Lung (tissue), 12 donors: ENCODE results near the gene RSBN1. TPM values are rescaled to one million over a fixed set of nuclear protein-coding genes. Genes with fewer than 3 reads are reported as not detected.
A peak's percentile ranks its signal among the peaks of the same experiment; 100 is the strongest.

Experiments used
- ATAC-seq: fragments of 200-7000 bp; cut with Tn5 transposase; one replicate; pipeline ENCODE4 v1.9.1; 2020; ENCODE audit warnings: moderate number of reproducible peaks; ENCODE audit not compliant: insufficient read depth, low FRiP score
- DNase-seq, 3 donors: peaks; one replicate each; pipeline ENCODE4 v3.0.0-alpha.2; 2013 to 2017
- H3K27ac ChIP-seq, 2 donors: one replicate each; pipeline ENCODE4 v1.5.1; 2013; ENCODE audit warnings: mild to moderate bottlenecking in 2 of 2, moderate library complexity in 2 of 2, control low read depth in 1 of 2, inconsistent platforms in 1 of 2, low read depth in 1 of 2, low read length in 1 of 2
- H3K27me3 ChIP-seq, 3 donors: one replicate each; pipeline ENCODE4 v1.5.1; 2013; ENCODE audit warnings: low read length in 2 of 3; ENCODE audit not compliant: control insufficient read depth in 3 of 3, insufficient read depth in 3 of 3
- H3K36me3 ChIP-seq, 4 donors: one replicate each; pipeline ENCODE4 v1.5.1; 2013; ENCODE audit warnings: low read length in 4 of 4, mild to moderate bottlenecking in 1 of 4, moderate library complexity in 1 of 4; ENCODE audit not compliant: control insufficient read depth in 4 of 4, insufficient read depth in 4 of 4
- H3K4me1 ChIP-seq, 5 donors: one replicate each; pipeline ENCODE4 v1.5.1; 2013; ENCODE audit warnings: low read length in 5 of 5, mild to moderate bottlenecking in 2 of 5, moderate library complexity in 1 of 5; ENCODE audit not compliant: control insufficient read depth in 5 of 5, insufficient read depth in 5 of 5
- H3K4me3 ChIP-seq: one replicate; pipeline ENCODE4 v1.5.1; 2013; ENCODE audit warnings: mild to moderate bottlenecking, control low read depth, moderate library complexity
- H3K9ac ChIP-seq, 2 donors: one replicate each; pipeline ENCODE4 v1.5.1; 2013; ENCODE audit warnings: low read length in 2 of 2, control low read depth in 1 of 2; ENCODE audit not compliant: insufficient read depth in 1 of 2
- H3K9me3 ChIP-seq, 4 donors: one replicate each; pipeline ENCODE4 v1.5.1; 2013; ENCODE audit warnings: low read length in 3 of 4, mild to moderate bottlenecking in 1 of 4, moderate library complexity in 1 of 4; ENCODE audit not compliant: control insufficient read depth in 4 of 4, insufficient read depth in 3 of 4
- CTCF ChIP-seq: IDR thresholded peaks from 2 replicates; pipeline ENCODE4 v1.5.1; 2012; ENCODE audit warnings: mild to moderate bottlenecking; ENCODE audit errors: control extremely low read depth, extremely low read depth
- WGBS, 2 donors: extraction: QIAGEN DNeasy Blood & Tissue Kit; methylation state at CpG; one replicate each; pipeline ENCODE4 v1.1.7; 2013; 5-methylcytosine and 5-hydroxymethylcytosine counted together
- polyA plus RNA-seq, 2 donors: library from polyadenylated mRNA; stranded (reverse); fragments of 200-250 nt; gene quantifications; one replicate each; pipeline ENCODE4 v1.2.1, GENCODE V29; 2013
- total RNA-seq, 2 donors: library from RNA; depleted of rRNA in 1 of 2; stranded (reverse); fragments of >200 nt in 1 of 2; gene quantifications; one replicate each; pipeline ENCODE4 v1.2.1, GENCODE V29; 2014 to 2021
- donor health status: control.
- donor health status: control.
- donor health status: Bipolar disorder and iron deficiency.
- donor health status: healthy.
- donor health status: DM: yes; HTN: yes; CAD: no.

The RSBN1 gene
- total and polyA plus RNA-seq, 4 donors: 4.4 to 39.0 (median 12.5) TPM

- no peak overlapping the region for H3K9ac ChIP-seq
- peak overlapping the region in 1 of 2 donors; percentile 21 for H3K27ac ChIP-seq
- ATAC-seq (peak; percentile 84), DNase-seq (peak; percentile 12 to 85 (median 60))
- H3K27me3 ChIP-seq: no peaks in the 10 kb centered on the region
- WGBS, 2 donors: 80 to 92% methylated on average over 9 of the region's 9 CpGs
- H3K36me3 ChIP-seq: peaks cover 0 to 11% (median 7%) of the 10 kb centered on the region in 4 donors
- no peak overlapping the region for H3K4me3 ChIP-seq
- H3K4me1 ChIP-seq: peaks cover 0 to 31% (median 0%) of the 10 kb centered on the region in 5 donors
- no peak for TF ChIP-seq CTCF
- H3K9me3 ChIP-seq: no peaks in the 10 kb centered on the region
Measured at GRCh38 chr1:113793878-113794834, 18.1 kb downstream of the RSBN1 start.

GRCh38 chr1:113792986-113793385, 19.3 kb downstream of the RSBN1 start:
- no peak for TF ChIP-seq CTCF
- H3K9me3 ChIP-seq: no peaks in the 10 kb centered on the region
- no peaks in the 10 kb centered on the region for H3K27me3 ChIP-seq
- H3K4me1 ChIP-seq: peaks cover 0 to 32% (median 0%) of the 10 kb centered on the region in 5 donors
- H3K4me3 ChIP-seq: no peak overlapping the region
- no peak overlapping the region for H3K27ac ChIP-seq
- WGBS, 2 donors: 92 to 93% methylated on average over 1 of the region's 1 CpG
- DNase-seq (no peak), ATAC-seq (no peak)
- no peak overlapping the region for H3K9ac ChIP-seq
- H3K36me3 ChIP-seq: peaks cover 0 to 17% (median 7%) of the 10 kb centered on the region in 4 donors

- DNase-seq: no peak
- ATAC-seq: no peak
- no peaks in the 10 kb centered on the region for H3K9me3 ChIP-seq
- no peak overlapping the region for H3K27ac ChIP-seq
- H3K36me3 ChIP-seq: peaks cover 0 to 17% (median 5%) of the 10 kb centered on the region in 4 donors
- H3K4me3 ChIP-seq: no peak overlapping the region
- WGBS, 2 donors: 78% methylated on average over 5 of the region's 5 CpGs
- no peaks in the 10 kb centered on the region for H3K27me3 ChIP-seq
- no peak for TF ChIP-seq CTCF
- peaks cover 0 to 31% (median 0%) of the 10 kb centered on the region in 5 donors for H3K4me1 ChIP-seq
- H3K9ac ChIP-seq: no peak overlapping the region
Measured at GRCh38 chr1:113792471-113792870, 19.8 kb downstream of the RSBN1 start.
